ENCODE data around the gene MYO18B. TPM values are rescaled to one million over a fixed set of nuclear protein-coding genes. Genes with fewer than 3 reads are reported as not detected.

The MYO18B gene
- total and polyA plus RNA-seq, 7 experiments from 2014 or later, result 0.22 to 0.97 (median 0.42) TPM; not detected in 2

GRCh38 chr22:25764270-25765015 lies 22.5 kb downstream of the MYO18B start:
- H3K27ac ChIP-seq (ENCODE audit: low read depth, low read length), result no peak overlapping the region
- peaks cover 0 to 60% (median 6%) of the 10 kb centered on the region in 5 donors for H3K36me3 Mint-ChIP-seq
- H3K4me3 ChIP-seq (ENCODE audit: low read length), result no peak overlapping the region
- H3K4me1 ChIP-seq (ENCODE audit: control insufficient read depth in 2 of 2, insufficient read depth in 2 of 2, low read length in 2 of 2), result no peaks in the 10 kb centered on the region
- H3K9me3 ChIP-seq (ENCODE audit: control insufficient read depth in 2 of 3, low read length in 3 of 3), result peaks cover 0 to 6% (median 0%) of the 10 kb centered on the region in 3 experiments
- H3K9me3 Mint-ChIP-seq, result peaks cover 4 to 36% (median 11%) of the 10 kb centered on the region in 11 donors
- peaks cover 0 to 11% (median 4%) of the 10 kb centered on the region in 5 donors for H3K27me3 Mint-ChIP-seq
- intact Hi-C loops (cut with micrococcal nuclease), result no loop called here
- POLR2A ChIA-PET, result no interaction called here
- no peak overlapping the region for H3K27ac Mint-ChIP-seq
- H3K4me1 Mint-ChIP-seq, result peaks cover 0 to 30% (median 0%) of the 10 kb centered on the region in 7 donors
- no peaks in the 10 kb centered on the region for H3K36me3 ChIP-seq (ENCODE audit: control insufficient read depth in 2 of 3, insufficient read depth in 3 of 3, low read length in 3 of 3)
- CTCF ChIA-PET, result interaction anchor here (1.6 kb wide), 1 partner anchor 8 kb away, joined by 10 read pairs; no protein-coding TSS in a partner anchor
- H3K27me3 ChIP-seq (ENCODE audit: control insufficient read depth in 2 of 2, insufficient read depth in 2 of 2, low read length in 2 of 2), result no peaks in the 10 kb centered on the region
- ATAC-seq, result no peak
- DNase-seq, result no peak
- H3K4me3 Mint-ChIP-seq, result no peak overlapping the region

- peaks cover 0 to 6% (median 0%) of the 10 kb centered on the region in 3 experiments for H3K9me3 ChIP-seq (ENCODE audit: control insufficient read depth in 2 of 3, low read length in 3 of 3)
- H3K4me3 Mint-ChIP-seq, result no peak overlapping the region
- no peaks in the 10 kb centered on the region for H3K27me3 ChIP-seq (ENCODE audit: control insufficient read depth in 2 of 2, insufficient read depth in 2 of 2, low read length in 2 of 2)
- H3K4me1 ChIP-seq (ENCODE audit: control insufficient read depth in 2 of 2, insufficient read depth in 2 of 2, low read length in 2 of 2), result no peaks in the 10 kb centered on the region
- ChIA-PET CTCF (no interaction called here), POLR2A (no interaction called here)
- H3K9me3 Mint-ChIP-seq, result peaks cover 4 to 37% (median 11%) of the 10 kb centered on the region in 11 donors
- H3K27ac ChIP-seq (ENCODE audit: low read depth, low read length), result no peak overlapping the region
- ATAC-seq (no peak), DNase-seq (no peak)
- H3K36me3 ChIP-seq (ENCODE audit: control insufficient read depth in 2 of 3, insufficient read depth in 3 of 3, low read length in 3 of 3), result no peaks in the 10 kb centered on the region
- H3K4me3 ChIP-seq (ENCODE audit: low read length), result no peak overlapping the region
- H3K27ac Mint-ChIP-seq, result no peak overlapping the region
- H3K4me1 Mint-ChIP-seq, result peaks cover 0 to 30% (median 0%) of the 10 kb centered on the region in 7 donors
- peaks cover 0 to 11% (median 4%) of the 10 kb centered on the region in 5 donors for H3K27me3 Mint-ChIP-seq
- H3K36me3 Mint-ChIP-seq, result peaks cover 0 to 65% (median 6%) of the 10 kb centered on the region in 5 donors
- intact Hi-C loops (cut with micrococcal nuclease), result no loop called here
These were observed 23.0 kb downstream of the MYO18B start for GRCh38 chr22:25765016-25765367.

DNA sequence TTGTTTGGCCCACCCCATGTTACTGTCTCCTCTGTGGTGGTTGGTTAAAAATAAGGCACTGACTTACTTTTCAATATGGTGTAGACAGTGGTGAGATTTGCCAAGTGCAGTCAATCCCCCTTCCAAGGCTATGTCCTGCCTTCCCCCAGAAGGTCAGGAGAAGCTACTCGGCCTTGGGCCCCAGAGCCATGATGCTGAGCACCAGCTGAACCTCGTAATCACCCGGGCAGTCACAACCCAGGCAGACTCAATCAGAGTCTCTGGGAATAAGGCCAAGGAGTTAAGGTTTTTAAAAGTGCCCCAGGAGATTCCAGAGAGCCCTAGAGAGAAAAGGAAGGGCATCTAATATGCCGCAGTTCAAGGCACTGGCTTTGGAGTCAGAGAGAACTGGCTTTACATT lies 23.8 kb downstream of the MYO18B start:
- intact Hi-C loops (cut with micrococcal nuclease), result no loop called here
- DNase-seq, result no peak
- Histone ChIP-seq H3K9me3 (ENCODE audit: control insufficient read depth in 2 of 3, low read length in 3 of 3) (peaks cover 0 to 6% (median 0%) of the 10 kb centered on the region in 3 experiments), H3K27ac (ENCODE audit: low read depth, low read length) (no peak overlapping the region), H3K27me3 (ENCODE audit: control insufficient read depth in 2 of 2, insufficient read depth in 2 of 2, low read length in 2 of 2) (no peaks in the 10 kb centered on the region), H3K4me3 (ENCODE audit: low read length) (no peak overlapping the region), H3K36me3 (ENCODE audit: control insufficient read depth in 2 of 3, insufficient read depth in 3 of 3, low read length in 3 of 3) (no peaks in the 10 kb centered on the region), H3K4me1 (ENCODE audit: control insufficient read depth in 2 of 2, insufficient read depth in 2 of 2, low read length in 2 of 2) (no peaks in the 10 kb centered on the region)
- ChIA-PET POLR2A (no interaction called here), CTCF (no interaction called here)
- Mint-ChIP-seq H3K4me1 (peaks cover 0 to 37% (median 0%) of the 10 kb centered on the region in 7 donors), H3K4me3 (no peak overlapping the region), H3K27me3 (peaks cover 0 to 11% (median 5%) of the 10 kb centered on the region in 5 donors), H3K27ac (peak overlapping the region in 1 of 9 donors; percentile 27), H3K9me3 (peaks cover 4 to 39% (median 11%) of the 10 kb centered on the region in 11 donors), H3K36me3 (peaks cover 0 to 67% (median 6%) of the 10 kb centered on the region in 5 donors)
- ATAC-seq, result no peak

GRCh38 chr22:25766418-25766817 lies 24.4 kb downstream of the MYO18B start:
- H3K4me3 ChIP-seq (ENCODE audit: low read length), result no peak overlapping the region
- H3K27ac Mint-ChIP-seq, result no peak overlapping the region
- no peaks in the 10 kb centered on the region for H3K27me3 ChIP-seq (ENCODE audit: control insufficient read depth in 2 of 2, insufficient read depth in 2 of 2, low read length in 2 of 2)
- peaks cover 4 to 39% (median 11%) of the 10 kb centered on the region in 11 donors for H3K9me3 Mint-ChIP-seq
- POLR2A ChIA-PET, result no interaction called here
- DNase-seq (no peak), ATAC-seq (no peak)
- no peaks in the 10 kb centered on the region for H3K36me3 ChIP-seq (ENCODE audit: control insufficient read depth in 2 of 3, insufficient read depth in 3 of 3, low read length in 3 of 3)
- peaks cover 0 to 11% (median 5%) of the 10 kb centered on the region in 5 donors for H3K27me3 Mint-ChIP-seq
- H3K27ac ChIP-seq (ENCODE audit: low read depth, low read length), result no peak overlapping the region
- peaks cover 0 to 6% (median 0%) of the 10 kb centered on the region in 3 experiments for H3K9me3 ChIP-seq (ENCODE audit: control insufficient read depth in 2 of 3, low read length in 3 of 3)
- H3K4me3 Mint-ChIP-seq, result no peak overlapping the region
- H3K4me1 Mint-ChIP-seq, result peaks cover 0 to 38% (median 0%) of the 10 kb centered on the region in 7 donors
- intact Hi-C loops (cut with micrococcal nuclease), result no loop called here
- H3K36me3 Mint-ChIP-seq, result peaks cover 0 to 66% (median 6%) of the 10 kb centered on the region in 5 donors
- H3K4me1 ChIP-seq (ENCODE audit: control insufficient read depth in 2 of 2, insufficient read depth in 2 of 2, low read length in 2 of 2), result no peaks in the 10 kb centered on the region
- CTCF ChIA-PET, result no interaction called here

- Histone ChIP-seq H3K36me3 (ENCODE audit: control insufficient read depth in 2 of 3, insufficient read depth in 3 of 3, low read length in 3 of 3) (no peaks in the 10 kb centered on the region), H3K4me3 (ENCODE audit: low read length) (no peak overlapping the region), H3K4me1 (ENCODE audit: control insufficient read depth in 2 of 2, insufficient read depth in 2 of 2, low read length in 2 of 2) (no peaks in the 10 kb centered on the region), H3K9me3 (ENCODE audit: control insufficient read depth in 2 of 3, low read length in 3 of 3) (peaks cover 0 to 6% (median 0%) of the 10 kb centered on the region in 3 experiments), H3K27ac (ENCODE audit: low read depth, low read length) (no peak overlapping the region), H3K27me3 (ENCODE audit: control insufficient read depth in 2 of 2, insufficient read depth in 2 of 2, low read length in 2 of 2) (no peaks in the 10 kb centered on the region)
- H3K36me3 Mint-ChIP-seq, result peaks cover 0 to 49% (median 6%) of the 10 kb centered on the region in 5 donors
- CTCF ChIA-PET, result no interaction called here
- peaks cover 0 to 14% (median 4%) of the 10 kb centered on the region in 5 donors for H3K27me3 Mint-ChIP-seq
- no peak overlapping the region for H3K4me3 Mint-ChIP-seq
- POLR2A ChIA-PET, result no interaction called here
- DNase-seq (no peak), ATAC-seq (no peak)
- intact Hi-C loops (cut with micrococcal nuclease), result loop anchor here in 1 of 2 donors (5.0 kb wide), 1 partner anchor 228 kb away; no protein-coding TSS in a partner anchor
- H3K9me3 Mint-ChIP-seq, result peaks cover 4 to 32% (median 11%) of the 10 kb centered on the region in 11 donors
- H3K27ac Mint-ChIP-seq, result no peak overlapping the region
- H3K4me1 Mint-ChIP-seq, result peaks cover 0 to 50% (median 5%) of the 10 kb centered on the region in 7 donors
These were observed 28.3 kb downstream of the MYO18B start for GRCh38 chr22:25770333-25770732.

DNA sequence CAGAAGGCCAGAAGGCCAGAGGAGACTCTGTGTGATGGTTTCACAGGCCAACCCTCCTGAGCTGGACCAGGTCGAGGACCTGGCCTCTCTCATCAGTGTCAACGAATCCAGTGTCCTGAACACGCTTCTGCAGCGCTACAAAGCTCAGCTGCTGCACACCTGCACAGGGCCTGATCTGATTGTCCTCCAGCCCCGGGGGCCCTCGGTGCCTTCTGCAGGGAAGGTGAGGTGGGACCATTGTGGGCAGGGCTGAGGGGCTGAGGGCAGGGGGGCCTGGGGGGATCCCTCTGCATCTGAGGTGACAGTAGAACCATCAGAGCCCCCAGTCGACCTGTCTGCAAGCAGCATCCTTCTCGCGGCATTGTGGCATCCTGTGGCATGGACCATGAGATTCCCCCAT lies 30.3 kb downstream of the MYO18B start:
- H3K27me3 ChIP-seq (ENCODE audit: control insufficient read depth in 2 of 2, insufficient read depth in 2 of 2, low read length in 2 of 2), result no peaks in the 10 kb centered on the region
- peaks cover 0 to 55% (median 5%) of the 10 kb centered on the region in 7 donors for H3K4me1 Mint-ChIP-seq
- ChIA-PET CTCF (interaction anchor here (1.2 to 2.3 kb wide), 3 partner anchors 9 to 310 kb away, joined by 4 to 10 read pairs (median 8); no protein-coding TSS in a partner anchor), POLR2A (no interaction called here)
- no peak overlapping the region for H3K4me3 ChIP-seq (ENCODE audit: low read length)
- H3K9me3 ChIP-seq (ENCODE audit: control insufficient read depth in 2 of 3, low read length in 3 of 3), result no peaks in the 10 kb centered on the region
- peak overlapping the region in 2 of 9 donors; percentile 14 to 89 for H3K27ac Mint-ChIP-seq
- DNase-seq, result no peak
- H3K9me3 Mint-ChIP-seq, result peaks cover 0 to 16% (median 0%) of the 10 kb centered on the region in 11 donors
- H3K4me3 Mint-ChIP-seq, result peak overlapping the region in 1 of 10 donors; percentile 58
- peaks cover 0 to 31% (median 0%) of the 10 kb centered on the region in 5 donors for H3K36me3 Mint-ChIP-seq
- H3K27me3 Mint-ChIP-seq, result peaks cover 0 to 10% (median 4%) of the 10 kb centered on the region in 5 donors
- intact Hi-C loops (cut with micrococcal nuclease), result loop anchor here (2.0 to 5.0 kb wide), 5 partner anchors 69 to 559 kb away; no protein-coding TSS in a partner anchor
- no peaks in the 10 kb centered on the region for H3K36me3 ChIP-seq (ENCODE audit: control insufficient read depth in 2 of 3, insufficient read depth in 3 of 3, low read length in 3 of 3)
- H3K4me1 ChIP-seq (ENCODE audit: control insufficient read depth in 2 of 2, insufficient read depth in 2 of 2, low read length in 2 of 2), result no peaks in the 10 kb centered on the region
- no peak for ATAC-seq
- no peak overlapping the region for H3K27ac ChIP-seq (ENCODE audit: low read depth, low read length)
